ENCODE data around the gene KCNN2. TPM values are rescaled to one million over a fixed set of nuclear protein-coding genes. Genes with fewer than 3 reads are reported as not detected.

Gene KCNN2
- total and polyA plus RNA-seq, 2 experiments from 2014 or later: not detected

DNA sequence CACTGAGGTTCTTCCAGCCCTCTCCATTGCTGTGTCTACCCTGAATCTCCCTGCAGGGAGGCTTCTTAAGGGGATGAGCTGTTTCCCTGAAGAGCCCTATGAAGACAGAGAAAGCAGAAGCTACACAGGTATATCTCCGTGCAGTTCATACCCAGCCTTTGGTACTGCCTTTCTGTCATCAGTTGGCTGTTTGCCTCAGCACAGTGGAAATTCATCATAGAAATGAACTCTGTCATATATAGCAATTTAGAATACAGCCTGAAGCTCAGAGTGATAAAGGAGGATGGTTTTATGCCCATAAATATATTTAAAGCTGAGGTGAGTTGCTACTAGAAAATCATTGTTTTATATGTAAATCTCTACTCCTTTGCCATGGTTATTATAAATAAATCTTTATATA is 42.6 kb upstream of the KCNN2 start:
- no peak overlapping the region for H3K9ac ChIP-seq
- H3K79me2 ChIP-seq (ENCODE audit: insufficient read depth): no peaks in the 10 kb centered on the region
- no peaks in the 10 kb centered on the region for H3K36me3 ChIP-seq (ENCODE audit: low read depth)
- no peaks in the 10 kb centered on the region for H3F3A ChIP-seq (ENCODE audit: insufficient read depth)
- no peaks in the 10 kb centered on the region for H3K4me1 ChIP-seq (ENCODE audit: insufficient read depth)
- DNase-seq: no peak
- no peak overlapping the region for H3K4me2 ChIP-seq (ENCODE audit: unreplicated experiment)
- no peaks in the 10 kb centered on the region for H3K27me3 ChIP-seq (replicated peaks; ENCODE audit: insufficient read depth)
- in situ Hi-C loops (cut with MboI): no loop called here
- whole genome bisulfite sequencing, 2 experiments (ENCODE audit: low coverage in 1 of 2, low lambda C conversion rate in 2 of 2, missing lambda C conversion rate in 2 of 2): 37 to 42% methylated on average over 1 of the region's 1 CpG
- no peak overlapping the region for H3K4me3 ChIP-seq
- TF ChIP-seq EZH2phosphoT487 (IDR thresholded peaks at IDR 0.05; ENCODE audit: insufficient read depth, low read depth): no peak
- no peak for TF ChIP-seq EZH2 (IDR thresholded peaks at IDR 0.05; ENCODE audit: insufficient read depth, poor library complexity, severe bottlenecking)
- no peaks in the 10 kb centered on the region for H3K9me2 ChIP-seq (ENCODE audit: insufficient read depth)
- H2AFZ ChIP-seq: no peak overlapping the region
- H3K27ac ChIP-seq: no peak overlapping the region
- no peaks in the 10 kb centered on the region for H4K20me1 ChIP-seq (ENCODE audit: insufficient read depth)
- no peaks in the 10 kb centered on the region for H3K9me3 ChIP-seq (ENCODE audit: low read depth)

GRCh38 chr5:114319821-114320220 is 42.0 kb upstream of the KCNN2 start:
- no peaks in the 10 kb centered on the region for H3K9me3 ChIP-seq (ENCODE audit: low read depth)
- H3K9me2 ChIP-seq (ENCODE audit: insufficient read depth): no peaks in the 10 kb centered on the region
- H3F3A ChIP-seq (ENCODE audit: insufficient read depth): no peaks in the 10 kb centered on the region
- no peak overlapping the region for H3K4me3 ChIP-seq
- H3K27ac ChIP-seq: no peak overlapping the region
- no peaks in the 10 kb centered on the region for H3K4me1 ChIP-seq (ENCODE audit: insufficient read depth)
- H2AFZ ChIP-seq: no peak overlapping the region
- no peaks in the 10 kb centered on the region for H3K36me3 ChIP-seq (ENCODE audit: low read depth)
- H3K9ac ChIP-seq: no peak overlapping the region
- H3K27me3 ChIP-seq (replicated peaks; ENCODE audit: insufficient read depth): no peaks in the 10 kb centered on the region
- no peak for TF ChIP-seq EZH2 (IDR thresholded peaks at IDR 0.05; ENCODE audit: insufficient read depth, poor library complexity, severe bottlenecking)
- TF ChIP-seq EZH2phosphoT487 (IDR thresholded peaks at IDR 0.05; ENCODE audit: insufficient read depth, low read depth): no peak
- H3K79me2 ChIP-seq (ENCODE audit: insufficient read depth): no peaks in the 10 kb centered on the region
- 0% methylated on average over 1 of the region's 1 CpG for WGBS, 2 experiments (ENCODE audit: low coverage in 1 of 2, low lambda C conversion rate in 2 of 2, missing lambda C conversion rate in 2 of 2)
- no peaks in the 10 kb centered on the region for H4K20me1 ChIP-seq (ENCODE audit: insufficient read depth)
- DNase-seq: no peak
- no peak overlapping the region for H3K4me2 ChIP-seq (ENCODE audit: unreplicated experiment)
- in situ Hi-C loops (cut with MboI): no loop called here

- Histone ChIP-seq H3K79me2 (ENCODE audit: insufficient read depth) (no peaks in the 10 kb centered on the region), H3K27ac (no peak overlapping the region), H3K4me3 (no peak overlapping the region), H3K9me2 (ENCODE audit: insufficient read depth) (no peaks in the 10 kb centered on the region), H3K27me3 (replicated peaks; ENCODE audit: insufficient read depth) (no peaks in the 10 kb centered on the region), H3K4me1 (ENCODE audit: insufficient read depth) (no peaks in the 10 kb centered on the region), H3K4me2 (ENCODE audit: unreplicated experiment) (no peak overlapping the region), H3K36me3 (ENCODE audit: low read depth) (no peaks in the 10 kb centered on the region), H3F3A (ENCODE audit: insufficient read depth) (no peaks in the 10 kb centered on the region), H4K20me1 (ENCODE audit: insufficient read depth) (no peaks in the 10 kb centered on the region), H3K9ac (no peak overlapping the region), H3K9me3 (ENCODE audit: low read depth) (no peaks in the 10 kb centered on the region), H2AFZ (no peak overlapping the region)
- TF ChIP-seq EZH2 (IDR thresholded peaks at IDR 0.05; ENCODE audit: insufficient read depth, poor library complexity, severe bottlenecking) (no peak), EZH2phosphoT487 (IDR thresholded peaks at IDR 0.05; ENCODE audit: insufficient read depth, low read depth) (no peak)
- no peak for DNase-seq
- WGBS, 2 experiments (ENCODE audit: low coverage in 1 of 2, low lambda C conversion rate in 2 of 2, missing lambda C conversion rate in 2 of 2): 3 to 6% methylated on average over 1 of the region's 1 CpG
- in situ Hi-C loops (cut with MboI): no loop called here
Observed at GRCh38 chr5:114324282-114324681, 37.6 kb upstream of the KCNN2 start.

DNA sequence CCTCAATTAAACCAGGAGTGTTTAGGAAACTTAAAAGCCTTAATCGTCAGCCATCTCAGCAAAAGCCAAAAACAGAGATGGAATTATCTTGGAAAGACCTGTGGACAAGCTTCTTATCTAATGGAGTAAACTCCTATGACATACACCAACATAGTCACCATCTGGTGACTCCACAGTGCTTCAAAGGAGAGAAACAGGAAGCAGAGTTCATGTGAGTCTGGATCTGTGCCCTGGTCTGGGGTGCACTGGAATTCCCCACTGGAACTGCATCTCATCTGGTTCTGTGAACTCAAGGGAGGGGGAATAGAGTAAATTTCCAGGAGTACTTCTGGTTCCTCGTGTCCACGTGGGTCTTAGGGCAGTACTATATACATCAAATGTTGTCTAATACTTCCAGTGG is 36.3 kb upstream of the KCNN2 start:
- in situ Hi-C loops (cut with MboI): no loop called here
- Histone ChIP-seq H3F3A (ENCODE audit: insufficient read depth) (no peaks in the 10 kb centered on the region), H3K27me3 (replicated peaks; ENCODE audit: insufficient read depth) (no peaks in the 10 kb centered on the region), H3K9ac (no peak overlapping the region), H3K9me3 (ENCODE audit: low read depth) (no peaks in the 10 kb centered on the region), H2AFZ (no peak overlapping the region), H3K4me3 (no peak overlapping the region), H3K79me2 (ENCODE audit: insufficient read depth) (no peaks in the 10 kb centered on the region), H3K4me1 (ENCODE audit: insufficient read depth) (no peaks in the 10 kb centered on the region), H3K4me2 (ENCODE audit: unreplicated experiment) (no peak overlapping the region), H4K20me1 (ENCODE audit: insufficient read depth) (no peaks in the 10 kb centered on the region), H3K27ac (no peak overlapping the region), H3K9me2 (ENCODE audit: insufficient read depth) (no peaks in the 10 kb centered on the region), H3K36me3 (ENCODE audit: low read depth) (no peaks in the 10 kb centered on the region)
- DNase-seq: no peak
- 0 to 1% methylated on average over 3 of the region's 3 CpGs for WGBS, 2 experiments (ENCODE audit: low coverage in 1 of 2, low lambda C conversion rate in 2 of 2, missing lambda C conversion rate in 2 of 2)
- TF ChIP-seq EZH2 (IDR thresholded peaks at IDR 0.05; ENCODE audit: insufficient read depth, poor library complexity, severe bottlenecking) (no peak), EZH2phosphoT487 (IDR thresholded peaks at IDR 0.05; ENCODE audit: insufficient read depth, low read depth) (no peak)

- Histone ChIP-seq H2AFZ (no peak overlapping the region), H3K27ac (no peak overlapping the region), H3F3A (ENCODE audit: insufficient read depth) (no peaks in the 10 kb centered on the region), H3K27me3 (replicated peaks; ENCODE audit: insufficient read depth) (no peaks in the 10 kb centered on the region), H3K4me1 (ENCODE audit: insufficient read depth) (no peaks in the 10 kb centered on the region), H3K9me3 (ENCODE audit: low read depth) (no peaks in the 10 kb centered on the region), H4K20me1 (ENCODE audit: insufficient read depth) (no peaks in the 10 kb centered on the region), H3K4me2 (ENCODE audit: unreplicated experiment) (no peak overlapping the region), H3K9ac (no peak overlapping the region), H3K79me2 (ENCODE audit: insufficient read depth) (no peaks in the 10 kb centered on the region), H3K36me3 (ENCODE audit: low read depth) (no peaks in the 10 kb centered on the region), H3K9me2 (ENCODE audit: insufficient read depth) (no peaks in the 10 kb centered on the region), H3K4me3 (no peak overlapping the region)
- no peak for DNase-seq
- in situ Hi-C loops (cut with MboI): no loop called here
- 1 to 3% methylated on average over 3 of the region's 3 CpGs for WGBS, 2 experiments (ENCODE audit: low coverage in 1 of 2, low lambda C conversion rate in 2 of 2, missing lambda C conversion rate in 2 of 2)
- TF ChIP-seq EZH2 (IDR thresholded peaks at IDR 0.05; ENCODE audit: insufficient read depth, poor library complexity, severe bottlenecking): no peak
- no peak for TF ChIP-seq EZH2phosphoT487 (IDR thresholded peaks at IDR 0.05; ENCODE audit: insufficient read depth, low read depth)
Observed at GRCh38 chr5:114327474-114327873, 34.4 kb upstream of the KCNN2 start.

Measured in GM23248 (cell line).